Measurements from ENCODE around the gene NXF1.

DNA sequence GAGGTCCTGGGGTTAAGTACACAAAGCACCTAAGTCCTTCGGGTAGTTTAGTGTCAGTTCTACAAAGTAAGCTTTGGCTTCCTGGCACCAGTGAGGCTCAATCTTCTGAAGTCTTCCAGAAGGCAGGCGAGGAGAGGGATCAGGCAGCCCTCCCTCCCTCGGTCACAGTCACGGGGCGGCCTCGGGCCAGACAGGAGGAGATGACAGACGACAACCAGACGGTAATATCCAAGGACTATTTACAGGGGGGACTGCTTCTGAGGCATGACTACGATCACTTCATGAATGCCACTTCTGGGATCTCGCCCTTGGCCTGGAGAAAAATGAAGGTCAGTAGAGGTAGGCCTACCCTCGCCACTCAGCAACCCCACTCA, 13.1 kb downstream of the NXF1 start:
- TF ChIP-seq, protein P1, sequence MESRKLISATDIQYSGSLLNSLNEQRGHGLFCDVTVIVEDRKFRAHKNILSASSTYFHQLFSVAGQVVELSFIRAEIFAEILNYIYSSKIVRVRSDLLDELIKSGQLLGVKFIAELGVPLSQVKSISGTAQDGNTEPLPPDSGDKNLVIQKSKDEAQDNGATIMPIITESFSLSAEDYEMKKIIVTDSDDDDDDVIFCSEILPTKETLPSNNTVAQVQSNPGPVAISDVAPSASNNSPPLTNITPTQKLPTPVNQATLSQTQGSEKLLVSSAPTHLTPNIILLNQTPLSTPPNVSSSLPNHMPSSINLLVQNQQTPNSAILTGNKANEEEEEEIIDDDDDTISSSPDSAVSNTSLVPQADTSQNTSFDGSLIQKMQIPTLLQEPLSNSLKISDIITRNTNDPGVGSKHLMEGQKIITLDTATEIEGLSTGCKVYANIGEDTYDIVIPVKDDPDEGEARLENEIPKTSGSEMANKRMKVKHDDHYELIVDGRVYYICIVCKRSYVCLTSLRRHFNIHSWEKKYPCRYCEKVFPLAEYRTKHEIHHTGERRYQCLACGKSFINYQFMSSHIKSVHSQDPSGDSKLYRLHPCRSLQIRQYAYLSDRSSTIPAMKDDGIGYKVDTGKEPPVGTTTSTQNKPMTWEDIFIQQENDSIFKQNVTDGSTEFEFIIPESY (IDR thresholded peaks at IDR 0.05; ENCODE audit: borderline replicate concordance, low read depth): no peak
- TF ChIP-seq, protein P2, sequence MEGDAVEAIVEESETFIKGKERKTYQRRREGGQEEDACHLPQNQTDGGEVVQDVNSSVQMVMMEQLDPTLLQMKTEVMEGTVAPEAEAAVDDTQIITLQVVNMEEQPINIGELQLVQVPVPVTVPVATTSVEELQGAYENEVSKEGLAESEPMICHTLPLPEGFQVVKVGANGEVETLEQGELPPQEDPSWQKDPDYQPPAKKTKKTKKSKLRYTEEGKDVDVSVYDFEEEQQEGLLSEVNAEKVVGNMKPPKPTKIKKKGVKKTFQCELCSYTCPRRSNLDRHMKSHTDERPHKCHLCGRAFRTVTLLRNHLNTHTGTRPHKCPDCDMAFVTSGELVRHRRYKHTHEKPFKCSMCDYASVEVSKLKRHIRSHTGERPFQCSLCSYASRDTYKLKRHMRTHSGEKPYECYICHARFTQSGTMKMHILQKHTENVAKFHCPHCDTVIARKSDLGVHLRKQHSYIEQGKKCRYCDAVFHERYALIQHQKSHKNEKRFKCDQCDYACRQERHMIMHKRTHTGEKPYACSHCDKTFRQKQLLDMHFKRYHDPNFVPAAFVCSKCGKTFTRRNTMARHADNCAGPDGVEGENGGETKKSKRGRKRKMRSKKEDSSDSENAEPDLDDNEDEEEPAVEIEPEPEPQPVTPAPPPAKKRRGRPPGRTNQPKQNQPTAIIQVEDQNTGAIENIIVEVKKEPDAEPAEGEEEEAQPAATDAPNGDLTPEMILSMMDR (IDR thresholded peaks at IDR 0.05): no peak
- no peak for TF ChIP-seq POLR2AphosphoS5 (IDR thresholded peaks at IDR 0.05; ENCODE audit: low read depth, low read length)
- TF ChIP-seq EZH2phosphoT487 (IDR thresholded peaks at IDR 0.05; ENCODE audit: borderline replicate concordance, low read depth): no peak
- TF ChIP-seq, protein P3, sequence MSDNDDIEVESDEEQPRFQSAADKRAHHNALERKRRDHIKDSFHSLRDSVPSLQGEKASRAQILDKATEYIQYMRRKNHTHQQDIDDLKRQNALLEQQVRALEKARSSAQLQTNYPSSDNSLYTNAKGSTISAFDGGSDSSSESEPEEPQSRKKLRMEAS (IDR thresholded peaks at IDR 0.05; ENCODE audit: low read depth): no peak
- 0 out of 2 replicates have a peak, but pooled peaks have one; percentile 17 for TF ChIP-seq RFX5 (IDR thresholded peaks at IDR 0.05; ENCODE audit: low read length)
- TF ChIP-seq TAF1 (IDR thresholded peaks at IDR 0.05; ENCODE audit: borderline replicate concordance, low read depth, low read length): no peak
- TF ChIP-seq, protein P4, sequence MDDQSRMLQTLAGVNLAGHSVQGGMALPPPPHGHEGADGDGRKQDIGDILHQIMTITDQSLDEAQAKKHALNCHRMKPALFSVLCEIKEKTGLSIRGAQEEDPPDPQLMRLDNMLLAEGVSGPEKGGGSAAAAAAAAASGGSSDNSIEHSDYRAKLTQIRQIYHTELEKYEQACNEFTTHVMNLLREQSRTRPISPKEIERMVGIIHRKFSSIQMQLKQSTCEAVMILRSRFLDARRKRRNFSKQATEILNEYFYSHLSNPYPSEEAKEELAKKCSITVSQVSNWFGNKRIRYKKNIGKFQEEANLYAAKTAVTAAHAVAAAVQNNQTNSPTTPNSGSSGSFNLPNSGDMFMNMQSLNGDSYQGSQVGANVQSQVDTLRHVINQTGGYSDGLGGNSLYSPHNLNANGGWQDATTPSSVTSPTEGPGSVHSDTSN (IDR thresholded peaks at IDR 0.05): no peak
- TF ChIP-seq MEF2A (IDR thresholded peaks at IDR 0.05; ENCODE audit: borderline replicate concordance, low read depth): no peak
- TF ChIP-seq, protein P5, sequence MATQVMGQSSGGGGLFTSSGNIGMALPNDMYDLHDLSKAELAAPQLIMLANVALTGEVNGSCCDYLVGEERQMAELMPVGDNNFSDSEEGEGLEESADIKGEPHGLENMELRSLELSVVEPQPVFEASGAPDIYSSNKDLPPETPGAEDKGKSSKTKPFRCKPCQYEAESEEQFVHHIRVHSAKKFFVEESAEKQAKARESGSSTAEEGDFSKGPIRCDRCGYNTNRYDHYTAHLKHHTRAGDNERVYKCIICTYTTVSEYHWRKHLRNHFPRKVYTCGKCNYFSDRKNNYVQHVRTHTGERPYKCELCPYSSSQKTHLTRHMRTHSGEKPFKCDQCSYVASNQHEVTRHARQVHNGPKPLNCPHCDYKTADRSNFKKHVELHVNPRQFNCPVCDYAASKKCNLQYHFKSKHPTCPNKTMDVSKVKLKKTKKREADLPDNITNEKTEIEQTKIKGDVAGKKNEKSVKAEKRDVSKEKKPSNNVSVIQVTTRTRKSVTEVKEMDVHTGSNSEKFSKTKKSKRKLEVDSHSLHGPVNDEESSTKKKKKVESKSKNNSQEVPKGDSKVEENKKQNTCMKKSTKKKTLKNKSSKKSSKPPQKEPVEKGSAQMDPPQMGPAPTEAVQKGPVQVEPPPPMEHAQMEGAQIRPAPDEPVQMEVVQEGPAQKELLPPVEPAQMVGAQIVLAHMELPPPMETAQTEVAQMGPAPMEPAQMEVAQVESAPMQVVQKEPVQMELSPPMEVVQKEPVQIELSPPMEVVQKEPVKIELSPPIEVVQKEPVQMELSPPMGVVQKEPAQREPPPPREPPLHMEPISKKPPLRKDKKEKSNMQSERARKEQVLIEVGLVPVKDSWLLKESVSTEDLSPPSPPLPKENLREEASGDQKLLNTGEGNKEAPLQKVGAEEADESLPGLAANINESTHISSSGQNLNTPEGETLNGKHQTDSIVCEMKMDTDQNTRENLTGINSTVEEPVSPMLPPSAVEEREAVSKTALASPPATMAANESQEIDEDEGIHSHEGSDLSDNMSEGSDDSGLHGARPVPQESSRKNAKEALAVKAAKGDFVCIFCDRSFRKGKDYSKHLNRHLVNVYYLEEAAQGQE (IDR thresholded peaks at IDR 0.05; ENCODE audit: low read depth, low read length): no peak
- no peak for TF ChIP-seq RAD21 (IDR thresholded peaks at IDR 0.05; ENCODE audit: low read length)
- TF ChIP-seq EP300 (IDR thresholded peaks at IDR 0.05; ENCODE audit: borderline replicate concordance in 1 of 2, low read depth in 1 of 2, low read length in 1 of 2): no peak

Measured in SK-N-SH (cell line).